AG10803 (cell line): ENCODE results near the gene ARRB1.

Experiments
- DNase-seq: peaks from one replicate; pipeline ENCODE4 v3.0.0; 2010; ENCODE audit warnings: low read depth
- H3K4me3 ChIP-seq: 2 replicates; pipeline ENCODE4 v1.5.1; 2011; ENCODE audit warnings: mild to moderate bottlenecking, low read length, control low read depth
- CTCF ChIP-seq: conservative IDR thresholded peaks from 2 replicates; pipeline ENCODE4 v1.5.1; 2011; ENCODE audit warnings: mild to moderate bottlenecking, low read length, control low read depth, inconsistent platforms

The ARRB1 gene

GRCh38 chr11:75233754-75234172, 117.7 kb downstream of the ARRB1 start:
- peak; percentile 46 for DNase-seq
- no peak for TF ChIP-seq CTCF
- H3K4me3 ChIP-seq = no peak overlapping the region

- DNase-seq = no peak
- no peak for TF ChIP-seq CTCF
- H3K4me3 ChIP-seq = no peak overlapping the region
These were observed 120.8 kb downstream of the ARRB1 start for GRCh38 chr11:75230621-75231020.

GRCh38 chr11:75229466-75229865, 122.0 kb downstream of the ARRB1 start:
- no peak overlapping the region for H3K4me3 ChIP-seq
- TF ChIP-seq CTCF = no peak
- DNase-seq = no peak

GRCh38 chr11:75225794-75226193, 125.7 kb downstream of the ARRB1 start:
- no peak for TF ChIP-seq CTCF
- DNase-seq = no peak
- H3K4me3 ChIP-seq = no peak overlapping the region

- no peak overlapping the region for H3K4me3 ChIP-seq
- no peak for TF ChIP-seq CTCF
- DNase-seq = no peak
These were observed 127.4 kb downstream of the ARRB1 start for GRCh38 chr11:75223954-75224643.

- no peak overlapping the region for H3K4me3 ChIP-seq
- no peak for DNase-seq
- no peak for TF ChIP-seq CTCF
These were observed 131.6 kb downstream of the ARRB1 start for GRCh38 chr11:75219869-75220268.

GRCh38 chr11:75214843-75215242, 136.6 kb downstream of the ARRB1 start:
- TF ChIP-seq CTCF = no peak
- DNase-seq = no peak
- no peak overlapping the region for H3K4me3 ChIP-seq
